HG03521 (cell line): ENCODE measurements around the gene COQ7.
A peak's percentile ranks its signal among the peaks of the same experiment; 100 is the strongest.

Source experiments
- ATAC-seq: cut with Tn5 transposase; IDR thresholded peaks from one replicate; pipeline ENCODE4 v1.9.1; 2021; ENCODE audit warnings: mild to moderate bottlenecking, moderate library complexity; ENCODE audit not compliant: unreplicated experiment

The COQ7 gene

GRCh38 chr16:19085679-19086200 is 18.3 kb downstream of the COQ7 start:
- no peak for ATAC-seq

DNA sequence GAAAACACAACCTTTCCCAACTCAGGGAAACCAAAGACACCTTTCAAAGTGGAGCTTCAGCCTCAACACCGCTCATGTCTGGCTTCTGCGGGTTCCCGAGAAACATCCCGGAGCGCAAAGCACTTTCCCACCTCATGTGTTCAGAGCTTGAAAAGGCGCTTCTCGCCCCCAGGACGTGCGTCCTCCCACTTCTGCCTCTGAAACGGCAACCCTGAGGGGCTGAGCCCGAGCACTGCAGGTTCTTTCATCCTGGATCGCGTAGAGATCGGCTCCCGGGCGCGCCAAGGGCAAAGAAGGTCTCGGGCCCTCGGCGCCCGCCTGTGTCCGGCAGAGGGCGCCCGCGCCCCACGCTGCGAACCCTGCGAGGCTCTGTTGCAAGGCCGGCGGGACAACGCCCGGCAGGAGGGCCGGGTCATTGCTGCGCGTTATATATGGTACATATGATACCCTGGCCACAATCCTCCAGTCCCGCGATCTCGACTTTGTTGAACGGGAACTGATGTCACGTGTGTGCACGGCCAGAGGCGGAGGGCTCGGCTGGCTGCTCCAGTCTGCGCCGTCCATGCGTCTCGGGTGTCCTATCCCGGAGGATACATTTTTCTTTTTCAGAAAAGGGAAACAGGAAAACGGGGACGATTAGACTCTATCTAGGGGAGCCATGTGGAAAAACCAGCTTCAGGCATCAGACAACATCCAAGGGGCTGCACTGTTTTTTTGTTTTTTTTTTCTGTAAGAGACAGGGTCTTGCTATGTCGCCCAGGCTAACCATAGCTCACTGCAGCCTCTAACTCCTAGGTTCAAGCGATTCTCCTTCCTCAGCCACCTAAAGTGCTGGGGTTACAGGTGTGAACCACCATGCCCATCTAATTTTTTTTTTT is 19.1 kb downstream of the COQ7 start:
- peak; percentile 77 for ATAC-seq

- no peak for ATAC-seq
Observed at GRCh38 chr16:19088341-19088916, 21.0 kb downstream of the COQ7 start.

GRCh38 chr16:19089410-19089955 is 22.1 kb downstream of the COQ7 start:
- no peak for ATAC-seq

GRCh38 chr16:19090916-19091315 is 23.5 kb downstream of the COQ7 start:
- ATAC-seq, result no peak

GRCh38 chr16:19092653-19093410 is 25.4 kb downstream of the COQ7 start:
- no peak for ATAC-seq

- ATAC-seq, result no peak
Observed at GRCh38 chr16:19093631-19094541, 26.5 kb downstream of the COQ7 start.

DNA sequence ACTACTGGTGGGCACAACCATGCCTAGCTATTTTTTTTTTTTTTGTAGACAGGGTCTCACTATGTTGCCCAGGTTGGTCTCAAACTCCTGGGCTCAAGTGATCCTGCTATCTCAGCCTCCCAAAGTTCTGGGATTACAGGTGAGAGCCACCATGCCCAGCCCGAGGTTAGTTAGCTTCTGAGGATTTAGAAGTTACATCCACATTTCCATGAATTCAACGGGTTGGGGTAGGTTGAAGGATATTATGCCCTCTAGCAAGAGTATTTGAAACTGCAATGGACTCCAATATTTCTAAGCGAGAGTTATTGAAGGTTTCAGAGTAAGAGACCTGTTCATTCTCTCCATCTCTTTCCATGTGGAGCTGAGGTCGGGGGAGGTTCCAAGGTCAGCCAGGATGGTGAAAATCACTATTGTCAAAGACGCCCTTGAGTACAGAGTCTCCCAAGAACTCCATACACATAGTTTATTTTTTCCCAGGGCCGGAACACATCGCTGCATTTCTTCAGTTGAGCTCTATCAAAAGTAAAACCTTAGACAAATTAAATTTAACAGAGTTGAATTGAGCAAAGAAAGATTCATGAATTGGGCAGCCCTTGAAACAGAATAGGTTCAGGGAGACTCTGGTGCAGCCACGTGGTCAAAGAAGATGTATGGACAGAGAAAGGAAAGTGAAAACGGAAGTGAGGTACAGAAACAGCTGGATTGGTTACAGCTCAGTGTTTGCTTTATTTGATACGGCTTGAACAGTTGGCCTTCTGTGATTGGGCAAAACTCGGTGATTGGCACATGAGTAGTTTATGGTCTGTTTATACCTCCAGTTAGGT is 27.3 kb downstream of the COQ7 start:
- ATAC-seq, result no peak

GRCh38 chr16:19095654-19096053 is 28.2 kb downstream of the COQ7 start:
- ATAC-seq, result no peak

DNA sequence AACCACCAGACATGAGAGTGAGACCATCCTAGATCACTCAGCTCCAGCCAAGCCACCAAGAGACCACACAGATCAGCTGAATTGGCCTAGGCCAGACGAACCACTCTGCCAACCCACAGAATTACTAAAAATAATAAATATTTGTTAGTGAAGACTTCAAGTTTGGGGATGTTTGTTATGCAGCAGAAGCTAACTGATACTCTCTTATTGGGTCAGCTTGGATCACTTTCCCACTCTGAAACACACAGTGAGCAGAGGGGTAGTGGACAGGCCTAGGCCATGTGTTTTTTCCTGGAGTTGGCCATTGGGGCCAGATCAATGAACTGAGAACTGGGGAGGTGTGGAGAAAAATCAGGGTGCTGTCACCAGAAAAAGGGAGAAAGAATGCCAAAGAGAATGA is 30.8 kb downstream of the COQ7 start:
- ATAC-seq, result no peak

DNA sequence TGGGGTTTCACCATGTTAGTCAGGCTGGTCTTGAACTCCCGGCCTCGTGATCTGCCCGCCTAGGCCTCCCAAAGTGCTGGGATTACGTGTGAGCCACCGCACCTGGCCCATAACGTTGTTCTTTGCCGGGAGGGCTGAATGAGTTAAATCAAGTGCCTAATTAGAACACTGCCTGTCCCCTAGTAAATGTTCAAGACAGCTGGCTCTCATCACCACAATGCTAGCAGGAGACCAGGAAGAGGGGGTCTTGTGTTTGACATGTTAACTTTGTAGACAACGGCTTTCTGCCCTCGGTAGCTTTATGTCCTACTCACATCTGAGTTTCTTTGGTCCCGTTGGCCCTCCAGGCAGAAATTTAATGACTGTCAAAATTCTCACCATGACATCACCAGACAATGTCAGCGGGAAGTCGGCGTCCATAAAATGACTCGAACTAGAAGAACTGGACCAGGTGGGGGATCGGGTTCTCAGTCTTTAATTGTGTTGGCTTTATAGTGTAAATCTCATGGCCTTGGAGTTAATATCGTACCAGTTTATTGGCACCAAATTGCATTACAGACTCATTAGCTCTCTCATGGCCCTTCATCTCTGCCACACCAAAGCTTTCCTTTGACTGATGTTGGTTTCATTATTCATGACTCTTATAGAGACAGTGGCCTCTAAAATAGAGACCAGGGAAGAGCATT is 34.9 kb downstream of the COQ7 start:
- ATAC-seq, result no peak

- no peak for ATAC-seq
Observed at GRCh38 chr16:19104607-19105006, 37.2 kb downstream of the COQ7 start.

GRCh38 chr16:19105131-19105530 is 37.7 kb downstream of the COQ7 start:
- ATAC-seq, result no peak

GRCh38 chr16:19105891-19106624 is 38.6 kb downstream of the COQ7 start:
- ATAC-seq, result no peak

GRCh38 chr16:19106625-19107020 is 39.2 kb downstream of the COQ7 start:
- no peak for ATAC-seq

GRCh38 chr16:19108409-19109287 is 41.2 kb downstream of the COQ7 start:
- ATAC-seq, result no peak

- ATAC-seq, result no peak
Observed at GRCh38 chr16:19109288-19109664, 41.9 kb downstream of the COQ7 start.
